Gastroesophageal sphincter (tissue), 4 donors: Measurements from ENCODE around the gene ROBO1. TPM values are rescaled to one million over a fixed set of nuclear protein-coding genes. Genes with fewer than 3 reads are reported as not detected.

Experiments
- ATAC-seq: fragments of 150-250 bp; one replicate; pipeline ENCODE4 v1.9.1; 2016; ENCODE audit warnings: mild to moderate bottlenecking, moderate library complexity
- H3K27ac ChIP-seq, 4 donors: fragments of 200-600 bp; sonication (generic) in 3 of 4; 1 replicate in 3 of 4; 2 replicates in 1 of 4; pipeline ENCODE4 v1.5.1; 2016 to 2019
- H3K27me3 ChIP-seq: fragments of 200-600 bp; sonication (generic); one replicate; pipeline ENCODE4 v1.5.1; 2019
- H3K36me3 ChIP-seq, 2 donors: fragments of 200-600 bp; sonication (generic); one replicate each; pipeline ENCODE4 v1.5.1; 2019; ENCODE audit warnings: control low read depth in 1 of 2
- H3K4me1 ChIP-seq, 3 donors: fragments of 200-600 bp; sonication (generic); 1 replicate in 2 of 3; 2 replicates in 1 of 3; pipeline ENCODE4 v1.5.1; 2016 to 2019; ENCODE audit warnings: control low read depth in 2 of 3
- H3K4me3 ChIP-seq, 2 donors: fragments of 200-600 bp; sonication (generic); one replicate each; pipeline ENCODE4 v1.5.1; 2019; ENCODE audit warnings: mild to moderate bottlenecking in 1 of 2, moderate library complexity in 1 of 2
- H3K9me3 ChIP-seq, 3 donors: fragments of 200-600 bp; sonication (generic); one replicate each; pipeline ENCODE4 v1.5.1; 2017 to 2019; ENCODE audit warnings: control low read depth in 2 of 3
- CTCF ChIP-seq, 4 experiments: fragments of 200-600 bp in 2 of 4; fragments of 450-650 bp in 2 of 4; sonication (generic) in 1 of 4; IDR thresholded peaks; one replicate each; pipeline ENCODE4 v1.5.1; 2017 to 2019; ENCODE audit warnings: antibody characterized with exemption in 4 of 4, mild to moderate bottlenecking in 2 of 4, moderate library complexity in 2 of 4
- EP300 ChIP-seq: sonication (generic); formaldehyde crosslinking; IDR thresholded peaks from one replicate; pipeline ENCODE4 v1.6.1; 2017; ENCODE audit warnings: antibody characterized with exemption, mild to moderate bottlenecking
- POLR2A ChIP-seq, 2 donors: fragments of 450-650 bp; IDR thresholded peaks; one replicate each; pipeline ENCODE4 v1.6.1; 2017; ENCODE audit warnings: antibody characterized with exemption in 2 of 2, mild to moderate bottlenecking in 2 of 2, moderate library complexity in 1 of 2
- POLR2AphosphoS5 ChIP-seq: sonication (generic); formaldehyde crosslinking; IDR thresholded peaks from one replicate; pipeline ENCODE4 v1.6.1; 2017; ENCODE audit warnings: antibody characterized with exemption
- WGBS, 2 donors: methylation state at CpG; one replicate each; pipeline ENCODE4 v1.1.5; 2018; ENCODE audit warnings: low coverage in 1 of 2; 5-methylcytosine and 5-hydroxymethylcytosine counted together
- total RNA-seq, 4 donors: library from RNA; depleted of rRNA; stranded (reverse); fragments of >200 nt; gene quantifications; one replicate each; pipeline ENCODE4 v1.1.0, GENCODE V29; 2016

ROBO1 gene
- total RNA-seq, 4 donors from 2014 or later = 9.7 to 15.3 (median 12.9) TPM

- Histone ChIP-seq H3K36me3 (no peaks in the 10 kb centered on the region), H3K27me3 (no peaks in the 10 kb centered on the region), H3K9me3 (no peaks in the 10 kb centered on the region), H3K4me3 (no peak overlapping the region), H3K4me1 (no peaks in the 10 kb centered on the region), H3K27ac (no peak overlapping the region)
- no peak for ATAC-seq
- TF ChIP-seq POLR2AphosphoS5 = no peak
- no peak for TF ChIP-seq EP300
- no peak for TF ChIP-seq POLR2A (IDR thresholded peaks at IDR 0.05)
- peak in 1 of 4 experiments; percentile 28 for TF ChIP-seq CTCF (IDR thresholded peaks at IDR 0.05)
Observed at GRCh38 chr3:78978037-78978436, 789.8 kb downstream of the ROBO1 start.

GRCh38 chr3:78977073-78977472 lies 790.7 kb downstream of the ROBO1 start:
- Histone ChIP-seq H3K4me3 (no peak overlapping the region), H3K27me3 (no peaks in the 10 kb centered on the region), H3K36me3 (no peaks in the 10 kb centered on the region), H3K27ac (no peak overlapping the region), H3K9me3 (no peaks in the 10 kb centered on the region), H3K4me1 (no peaks in the 10 kb centered on the region)
- TF ChIP-seq POLR2A (IDR thresholded peaks at IDR 0.05) = no peak
- TF ChIP-seq EP300 = no peak
- TF ChIP-seq POLR2AphosphoS5 = no peak
- no peak for TF ChIP-seq CTCF (IDR thresholded peaks at IDR 0.05)
- ATAC-seq = no peak

GRCh38 chr3:78976200-78976599 lies 791.6 kb downstream of the ROBO1 start:
- H3K4me3 ChIP-seq = no peak overlapping the region
- H3K4me1 ChIP-seq = no peaks in the 10 kb centered on the region
- ATAC-seq = no peak
- H3K27ac ChIP-seq = no peak overlapping the region
- H3K36me3 ChIP-seq = no peaks in the 10 kb centered on the region
- H3K9me3 ChIP-seq = no peaks in the 10 kb centered on the region
- 90 to 93% methylated on average over 3 of the region's 3 CpGs for WGBS, 2 donors
- TF ChIP-seq CTCF (IDR thresholded peaks at IDR 0.05) = no peak
- TF ChIP-seq EP300 = no peak
- TF ChIP-seq POLR2AphosphoS5 = no peak
- TF ChIP-seq POLR2A (IDR thresholded peaks at IDR 0.05) = no peak
- no peaks in the 10 kb centered on the region for H3K27me3 ChIP-seq

GRCh38 chr3:78974181-78974790 lies 793.5 kb downstream of the ROBO1 start:
- Histone ChIP-seq H3K27me3 (no peaks in the 10 kb centered on the region), H3K27ac (no peak overlapping the region), H3K36me3 (no peaks in the 10 kb centered on the region), H3K9me3 (no peaks in the 10 kb centered on the region), H3K4me1 (no peaks in the 10 kb centered on the region), H3K4me3 (no peak overlapping the region)
- 45 to 49% methylated on average over 7 of the region's 7 CpGs for WGBS, 2 donors
- no peak for TF ChIP-seq POLR2AphosphoS5
- ATAC-seq = no peak

GRCh38 chr3:78972617-78973301 lies 795.0 kb downstream of the ROBO1 start:
- Histone ChIP-seq H3K4me3 (no peak overlapping the region), H3K4me1 (no peaks in the 10 kb centered on the region), H3K27me3 (no peaks in the 10 kb centered on the region), H3K9me3 (no peaks in the 10 kb centered on the region), H3K27ac (no peak overlapping the region), H3K36me3 (no peaks in the 10 kb centered on the region)
- ATAC-seq = no peak
- no peak for TF ChIP-seq EP300
- no peak for TF ChIP-seq POLR2AphosphoS5
- TF ChIP-seq CTCF (IDR thresholded peaks at IDR 0.05) = no peak
- no peak for TF ChIP-seq POLR2A (IDR thresholded peaks at IDR 0.05)
- 72 to 84% methylated on average over 1 to 2 of the region's 2 CpGs for WGBS, 2 donors
